SK-N-SH (cell line): ENCODE data around the gene GPRC5B. TPM values are rescaled to one million over a fixed set of nuclear protein-coding genes. Genes with fewer than 3 reads are reported as not detected.

Experiments used
- CTCF ChIA-PET: fragments of 300-600, 350-600 bp; formaldehyde crosslinking; extraction: SDS; loops from one replicate; lab custom pipeline; 2021; lab: Yijun Ruan, JAX
- POLR2A ChIA-PET: fragments of 350-600 bp; sonication (Branson Sonifier 250); formaldehyde crosslinking; extraction: SDS; loops from one replicate; lab custom pipeline; 2020; ENCODE audit warnings: antibody characterized with exemption, inconsistent platforms; lab: Yijun Ruan, JAX
- DNase-seq: peaks from one replicate; pipeline ENCODE4 v3.0.0; 2012
- H2AFZ ChIP-seq: fragments of 200-600 bp; sonication (generic); 2 replicates; pipeline ENCODE4 v1.8.1; 2016; ENCODE audit warnings: antibody characterized with exemption, mild to moderate bottlenecking, low read depth
- H3F3A ChIP-seq: fragments of 200-600 bp; sonication (generic); replicated peaks from 2 replicates; pipeline ENCODE3; 2016; ENCODE audit warnings: antibody characterized with exemption, mild to moderate bottlenecking; ENCODE audit not compliant: insufficient read depth
- H3K27ac ChIP-seq, 2 experiments: fragments of 200-500 bp in 1 of 2; fragments of 200-600 bp in 1 of 2; sonication (Bioruptor generic) in 1 of 2; sonication (generic), shearing (Covaris generic) in 1 of 2; 2 replicates each; pipeline versions ENCODE4 v1.5.1 to v1.6.1; 2014 to 2016; ENCODE audit warnings: low read depth in 2 of 2, inconsistent platforms in 1 of 2, low read length in 1 of 2, mild to moderate bottlenecking in 1 of 2, mixed read lengths in 1 of 2
- H3K27me3 ChIP-seq: fragments of 200-600 bp; sonication (generic), shearing (Covaris generic); 2 replicates; pipeline ENCODE4 v1.6.1; 2016; ENCODE audit warnings: mixed run types; ENCODE audit not compliant: insufficient read depth
- H3K36me3 ChIP-seq, 2 experiments: fragments of 200-500 bp in 1 of 2; fragments of 200-600 bp in 1 of 2; sonication (Bioruptor generic) in 1 of 2; sonication (generic) in 1 of 2; replicated peaks in 1 of 2; 2 replicates each; pipeline versions ENCODE3 to v1.5.1; 2014 to 2016; ENCODE audit warnings: low read length in 1 of 2, mild to moderate bottlenecking in 1 of 2; ENCODE audit not compliant: insufficient read depth in 2 of 2, control insufficient read depth in 1 of 2
- H3K4me1 ChIP-seq, 2 experiments: fragments of 200-500 bp in 1 of 2; fragments of 200-600 bp in 1 of 2; sonication (Bioruptor generic) in 1 of 2; sonication (generic), shearing (Covaris generic) in 1 of 2; 2 replicates each; pipeline versions ENCODE4 v1.5.1 to v1.6.1; 2014 to 2016; ENCODE audit warnings: low read depth in 1 of 2, low read length in 1 of 2, mixed run types in 1 of 2; ENCODE audit not compliant: insufficient read depth in 2 of 2, control insufficient read depth in 1 of 2
- H3K4me2 ChIP-seq: fragments of 200-600 bp; sonication (generic), shearing (Covaris generic); 2 replicates; pipeline ENCODE4 v1.6.1; 2017; ENCODE audit warnings: mixed run types
- H3K4me3 ChIP-seq, 2 experiments: fragments of 200-500 bp in 1 of 2; fragments of 200-600 bp in 1 of 2; sonication (Bioruptor generic) in 1 of 2; sonication (generic), shearing (Covaris generic) in 1 of 2; 2 replicates each; pipeline versions ENCODE4 v1.5.1 to v1.8.1; 2014 to 2016; ENCODE audit warnings: low read depth in 2 of 2, inconsistent platforms in 1 of 2, low read length in 1 of 2, mild to moderate bottlenecking in 1 of 2, mixed read lengths in 1 of 2, moderate library complexity in 1 of 2
- H3K79me2 ChIP-seq: fragments of 200-600 bp; sonication (generic); 2 replicates; pipeline ENCODE4 v1.8.1; 2017; ENCODE audit warnings: mild to moderate bottlenecking; ENCODE audit not compliant: insufficient read depth
- H3K9ac ChIP-seq: fragments of 200-600 bp; sonication (generic); 2 replicates; pipeline ENCODE4 v1.6.1; 2017; ENCODE audit warnings: mixed run types
- H3K9me2 ChIP-seq: fragments of 200-600 bp; sonication (generic); 2 replicates; pipeline ENCODE4 v1.6.1; 2017; ENCODE audit warnings: mixed run types
- H3K9me3 ChIP-seq: fragments of 200-600 bp; sonication (generic); 2 replicates; pipeline ENCODE4 v1.6.1; 2017; ENCODE audit warnings: mixed run types, mild to moderate bottlenecking, moderate library complexity
- H4K20me1 ChIP-seq: fragments of 200-600 bp; sonication (generic); 2 replicates; pipeline ENCODE4 v1.6.1; 2017; ENCODE audit warnings: mild to moderate bottlenecking, mixed run types; ENCODE audit not compliant: insufficient read depth
- CTCF ChIP-seq: fragments of 200-600 bp; sonication (generic); IDR thresholded peaks from 2 replicates; pipeline ENCODE4 v1.6.1; 2017; ENCODE audit warnings: antibody characterized with exemption, mild to moderate bottlenecking, moderate library complexity
- ELF1 ChIP-seq: IDR thresholded peaks from 2 replicates; pipeline ENCODE4 v1.4.0; 2012
- EP300 ChIP-seq, 2 experiments: IDR thresholded peaks; 2 replicates each; pipeline versions ENCODE4 v1.4.0 to v1.6.1; 2012; ENCODE audit warnings: borderline replicate concordance in 1 of 2, low read depth in 1 of 2, low read length in 1 of 2
- EZH2phosphoT487 ChIP-seq: fragments of 200-600 bp; sonication (generic); IDR thresholded peaks from 2 replicates; pipeline ENCODE4 v1.6.1; 2017; ENCODE audit warnings: low read depth, mixed run types, mild to moderate bottlenecking, antibody characterized with exemption, moderate library complexity, borderline replicate concordance
- FOSL2 ChIP-seq: IDR thresholded peaks from 2 replicates; pipeline ENCODE4 v1.4.0; 2012; ENCODE audit warnings: low read depth, mild to moderate bottlenecking, moderate library complexity, borderline replicate concordance
- MAX ChIP-seq: IDR thresholded peaks from 2 replicates; pipeline ENCODE4 v1.4.0; 2012; ENCODE audit warnings: low read depth
- MXI1 ChIP-seq: IDR thresholded peaks from 2 replicates; pipeline ENCODE4 v1.6.1; 2012; ENCODE audit warnings: mild to moderate bottlenecking, low read depth, low read length, improper control_type of control experiment
- NRF1 ChIP-seq: IDR thresholded peaks from 2 replicates; pipeline ENCODE4 v1.6.1; 2012; ENCODE audit warnings: low read depth, mild to moderate bottlenecking, low read length
- RCOR1 ChIP-seq: fragments of 150-350 bp; IDR thresholded peaks from 2 replicates; pipeline ENCODE4 v1.6.1; 2017; ENCODE audit warnings: antibody characterized with exemption, low read length
- RFX5 ChIP-seq: IDR thresholded peaks from 2 replicates; pipeline ENCODE4 v1.6.1; 2012; ENCODE audit warnings: mild to moderate bottlenecking, improper control_type of control experiment, low read length
- RXRA ChIP-seq: IDR thresholded peaks from 2 replicates; pipeline ENCODE4 v1.4.0; 2012; ENCODE audit warnings: low read depth, mild to moderate bottlenecking, borderline replicate concordance
- SMC3 ChIP-seq: IDR thresholded peaks from 2 replicates; pipeline ENCODE4 v1.6.1; 2012; ENCODE audit warnings: low read depth, low read length, improper control_type of control experiment
- TAF1 ChIP-seq: IDR thresholded peaks from 2 replicates; pipeline ENCODE4 v1.6.1; 2012; ENCODE audit warnings: low read depth, mild to moderate bottlenecking, low read length, moderate library complexity, borderline replicate concordance
- USF2 ChIP-seq: fragments of 150-350 bp; IDR thresholded peaks from 2 replicates; pipeline ENCODE4 v1.6.1; 2017; ENCODE audit warnings: antibody characterized with exemption, low read length, low read depth, borderline replicate concordance
- YY1 ChIP-seq: IDR thresholded peaks from 2 replicates; pipeline ENCODE4 v1.4.0; 2012; ENCODE audit warnings: low read depth, mild to moderate bottlenecking
- WGBS: methylation state at CpG from one replicate; pipeline ENCODE4 v1.1.6; 2017; ENCODE audit warnings: low lambda C conversion rate; 5-methylcytosine and 5-hydroxymethylcytosine counted together
- polyA plus RNA-seq, 3 experiments: library from polyadenylated mRNA; depleted of rRNA; stranded (reverse); fragments of >200 nt; gene quantifications; 2 replicates each; pipeline ENCODE4 v1.2.3, GENCODE V29; 2012
- TF ChIP-seq, protein P1 (sequence below): fragments of 150-350 bp; IDR thresholded peaks from 2 replicates; pipeline ENCODE4 v1.6.1; 2016; ENCODE audit warnings: mild to moderate bottlenecking, low read depth, low read length

The GPRC5B gene
- polyA plus RNA-seq, 1 of the 3 experiments (the other 2 are of a cell fraction): 1.1 TPM

DNA sequence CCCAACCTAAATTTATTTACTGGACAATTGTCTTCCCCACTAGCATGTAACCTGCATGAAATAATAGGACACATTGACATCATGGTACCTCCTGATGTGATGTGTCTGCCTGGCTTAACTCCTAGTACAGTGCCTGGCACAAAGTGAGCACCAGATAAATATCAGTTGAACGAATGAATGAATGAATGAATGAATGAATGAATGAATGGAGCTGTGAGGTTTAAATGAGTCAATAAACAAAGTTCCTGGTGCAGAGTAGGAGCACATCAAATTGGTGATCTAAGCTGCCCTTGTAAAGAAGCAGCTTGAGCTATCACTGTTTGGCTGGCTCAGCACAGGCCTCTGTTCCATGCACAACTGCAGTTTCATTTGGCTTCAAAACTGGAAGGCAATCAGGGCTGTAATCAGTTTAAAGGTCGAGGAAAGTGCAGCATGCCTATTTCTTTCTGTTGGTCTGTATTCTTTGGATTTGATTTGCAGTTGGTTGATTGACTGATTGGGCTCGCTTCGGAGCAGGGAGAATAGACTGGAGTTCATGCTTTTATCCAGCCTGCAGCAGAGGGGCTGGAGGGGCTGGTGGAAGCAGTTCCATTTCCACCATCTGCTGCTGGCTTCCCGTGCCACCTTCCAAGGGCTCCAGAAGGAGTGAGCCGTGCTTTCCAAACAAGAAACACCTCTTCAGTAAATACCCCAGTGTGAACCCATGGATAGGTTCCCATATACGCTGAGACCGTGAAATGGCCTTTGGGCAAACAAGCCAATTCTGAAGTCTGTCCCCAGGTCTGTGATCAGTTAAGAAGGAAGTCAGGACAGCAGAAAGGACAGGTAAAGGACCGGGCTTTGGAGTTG is 54.6 kb downstream of the GPRC5B start:
- Histone ChIP-seq H3K36me3 (no peaks in the 10 kb centered on the region), H3K4me1 (peaks cover 0 to 3% of the 10 kb centered on the region in 2 experiments; a peak in 1 of 4 replicates), H3K27me3 (no peaks in the 10 kb centered on the region), H3K27ac (no peak overlapping the region), H3K9me3 (no peaks in the 10 kb centered on the region), H2AFZ (no peak overlapping the region), H4K20me1 (no peaks in the 10 kb centered on the region), H3F3A (peaks cover 4% of the 10 kb centered on the region), H3K9ac (no peak overlapping the region), H3K4me2 (no peak overlapping the region), H3K9me2 (no peaks in the 10 kb centered on the region), H3K79me2 (no peaks in the 10 kb centered on the region), H3K4me3 (no peak overlapping the region)
- WGBS: 81% methylated on average over 9 of the region's 9 CpGs
- no peak for TF ChIP-seq EP300 (IDR thresholded peaks at IDR 0.05; ENCODE audit: borderline replicate concordance in 1 of 2, low read depth in 1 of 2, low read length in 1 of 2)
- TF ChIP-seq FOSL2: no peak
- TF ChIP-seq YY1: no peak
- no peak for TF ChIP-seq RFX5
- no peak for TF ChIP-seq RXRA
- TF ChIP-seq, protein P1, sequence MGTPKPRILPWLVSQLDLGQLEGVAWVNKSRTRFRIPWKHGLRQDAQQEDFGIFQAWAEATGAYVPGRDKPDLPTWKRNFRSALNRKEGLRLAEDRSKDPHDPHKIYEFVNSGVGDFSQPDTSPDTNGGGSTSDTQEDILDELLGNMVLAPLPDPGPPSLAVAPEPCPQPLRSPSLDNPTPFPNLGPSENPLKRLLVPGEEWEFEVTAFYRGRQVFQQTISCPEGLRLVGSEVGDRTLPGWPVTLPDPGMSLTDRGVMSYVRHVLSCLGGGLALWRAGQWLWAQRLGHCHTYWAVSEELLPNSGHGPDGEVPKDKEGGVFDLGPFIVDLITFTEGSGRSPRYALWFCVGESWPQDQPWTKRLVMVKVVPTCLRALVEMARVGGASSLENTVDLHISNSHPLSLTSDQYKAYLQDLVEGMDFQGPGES: no peak
- no peak for TF ChIP-seq EZH2phosphoT487
- TF ChIP-seq USF2: no peak
- no peak for TF ChIP-seq TAF1
- no peak for TF ChIP-seq RCOR1
- no peak for TF ChIP-seq NRF1
- no peak for TF ChIP-seq SMC3
- no peak for TF ChIP-seq MAX
- no peak for TF ChIP-seq ELF1
- TF ChIP-seq MXI1: no peak
- ChIA-PET POLR2A (no interaction called here), CTCF (interaction anchor here (1.4 kb wide), 1 partner anchor 22 kb away, joined by 3 read pairs; no protein-coding TSS in a partner anchor)
- DNase-seq: no peak

- Histone ChIP-seq H3K4me2 (no peak overlapping the region), H3K79me2 (no peaks in the 10 kb centered on the region), H3K9ac (no peak overlapping the region), H3K36me3 (no peaks in the 10 kb centered on the region), H3K9me3 (no peaks in the 10 kb centered on the region), H3K4me3 (no peak overlapping the region), H3K9me2 (no peaks in the 10 kb centered on the region), H4K20me1 (no peaks in the 10 kb centered on the region), H2AFZ (no peak overlapping the region), H3F3A (no peaks in the 10 kb centered on the region), H3K27me3 (no peaks in the 10 kb centered on the region), H3K4me1 (no peaks in the 10 kb centered on the region), H3K27ac (no peak overlapping the region)
- DNase-seq: no peak
- POLR2A ChIA-PET: no interaction called here
- 98% methylated on average over 4 of the region's 5 CpGs for WGBS
- TF ChIP-seq CTCF: no peak
- CTCF ChIA-PET: no interaction called here
These were observed 60.4 kb downstream of the GPRC5B start for GRCh38 chr16:19824216-19824615.
